Caco-2 (cell line): ENCODE results near the gene GMIP. TPM values are rescaled to one million over a fixed set of nuclear protein-coding genes. Genes with fewer than 3 reads are reported as not detected.
"Not testable (repeated sequence)": the region's sequence is repeated elsewhere in the genome, so short reads cannot be mapped to it uniquely, and the experiment has no call there.

Experiments used
- Bru-seq: library from RNA; stranded (reverse); fragments of 400-500 nt; gene quantifications from one replicate; lab custom pipeline; 2021; lab: Mats Ljungman, UMichigan
- BruChase-seq, 2 experiments: library from RNA; stranded (reverse); fragments of 400-500 nt; gene quantifications; one replicate each; lab custom pipeline; 2021; lab: Mats Ljungman, UMichigan
- BruUV-seq: library from RNA; stranded (reverse); fragments of 400-500 nt; replicated peaks from 2 replicates; lab custom pipeline; 2021; lab: Mats Ljungman, UMichigan
- CTCF ChIA-PET: fragments of 300-600 bp; sonication (Branson Sonifier 250); formaldehyde crosslinking; loops from one replicate; lab custom pipeline; 2022; ENCODE audit warnings: antibody characterized with exemption; lab: Charles Lee
- POLR2A ChIA-PET: fragments of 300-600 bp; sonication (Branson Sonifier 250); formaldehyde crosslinking; loops from one replicate; lab custom pipeline; 2022; ENCODE audit warnings: antibody characterized with exemption; lab: Charles Lee
- DNase-seq, 2 experiments: peaks; one replicate each; pipeline versions ENCODE4 v3.0.0 to v3.0.0-alpha.2; 2020 to 2022
- H3K27me3 ChIP-seq: replicated peaks from 2 replicates; pipeline ENCODE4 v1.6.0; 2011; ENCODE audit warnings: low read length; ENCODE audit not compliant: control insufficient read depth, insufficient read depth
- H3K36me3 ChIP-seq: 2 replicates; pipeline ENCODE4 v1.5.1; 2011; ENCODE audit warnings: low read length; ENCODE audit not compliant: control insufficient read depth, insufficient read depth
- H3K4me1 ChIP-seq: fragments of 250-450 bp; sonication (Bioruptor Pico); 2 replicates; pipeline ENCODE4 v1.5.1; 2020; ENCODE audit warnings: mild to moderate bottlenecking
- H3K4me3 ChIP-seq: 2 replicates; pipeline ENCODE4 v1.5.1; 2011; ENCODE audit warnings: low read depth, mild to moderate bottlenecking, control low read depth, low read length
- H3K9me3 ChIP-seq: fragments of 250-450 bp; sonication (Bioruptor Pico); 2 replicates; pipeline ENCODE4 v1.5.1; 2020; ENCODE audit warnings: mild to moderate bottlenecking, moderate library complexity
- H3K27ac Mint-ChIP-seq: one replicate; pipeline ENCODE4 v1.8.0; 2022; ENCODE audit warnings: mixed read lengths; ENCODE audit not compliant: unreplicated experiment
- H3K27me3 Mint-ChIP-seq: one replicate; pipeline ENCODE4 v1.8.0; 2022; ENCODE audit warnings: mixed read lengths; ENCODE audit not compliant: insufficient read depth, unreplicated experiment
- H3K36me3 Mint-ChIP-seq: one replicate; pipeline ENCODE4 v1.8.0; 2022; ENCODE audit warnings: mild to moderate bottlenecking, mixed read lengths; ENCODE audit not compliant: insufficient read depth, unreplicated experiment
- H3K4me1 Mint-ChIP-seq: one replicate; pipeline ENCODE4 v1.8.0; 2022; ENCODE audit warnings: low read depth, mixed read lengths; ENCODE audit not compliant: unreplicated experiment
- H3K4me3 Mint-ChIP-seq: one replicate; pipeline ENCODE4 v1.8.0; 2022; ENCODE audit warnings: mild to moderate bottlenecking, moderate library complexity, mixed read lengths; ENCODE audit not compliant: unreplicated experiment
- H3K9me3 Mint-ChIP-seq: one replicate; pipeline ENCODE4 v1.8.0; 2022; ENCODE audit warnings: mixed read lengths; ENCODE audit not compliant: unreplicated experiment
- CTCF ChIP-seq, 2 experiments: fragments of 200-600 bp in 1 of 2; IDR thresholded peaks; 1 replicate in 1 of 2; 2 replicates in 1 of 2; pipeline versions ENCODE4 v1.5.1 to v1.8.0; 2011 to 2022; ENCODE audit warnings: antibody characterized with exemption in 1 of 2, control low read depth in 1 of 2, inconsistent platforms in 1 of 2, low read depth in 1 of 2, low read length in 1 of 2, mild to moderate bottlenecking in 1 of 2, moderate library complexity in 1 of 2; ENCODE audit not compliant: insufficient read depth in 1 of 2, severe bottlenecking in 1 of 2, unreplicated experiment in 1 of 2
- intact Hi-C: fragments of 100-400 bp; cut with micrococcal nuclease; formaldehyde crosslinking; loops from one replicate; pipeline ENCODE4 v1.10.0; 2022; ENCODE audit not compliant: unreplicated experiment
- long read RNA-seq: library from polyadenylated mRNA; stranded (forward); transcript quantifications from one replicate; pipeline ENCODE4 v2.0.0, GENCODE V29; 2022
- total RNA-seq: library from RNA; stranded (reverse); gene quantifications from 2 replicates; pipeline ENCODE4 v1.2.3, GENCODE V29; 2022

The GMIP gene
- 8.6 and 10.4 TPM in 2 replicates for total RNA-seq
- percentile 45 among the genes with signal in this experiment for Bru-seq, nascent RNA
- BruChase-seq, experiment 1, labeled RNA remaining after a 2-hour chase, result percentile 45 among the genes with signal in this experiment
- BruChase-seq, experiment 2, labeled RNA remaining after a 6-hour chase, result percentile 51 among the genes with signal in this experiment
- long read RNA-seq, partial matches to known transcripts, result 2 of 10 reads
- long read RNA-seq, other reads (novel, unspliced or antisense), result 4 of 10 reads

GRCh38 chr19:19643158-19644053, at the start of gene GMIP:
Gene GMIP, minus strand, starts transcription at chr19:19643657. Its CDS starts 128 bp downstream, at chr19:19643529.
- Histone ChIP-seq H3K4me1 (0 out of 2 replicates have a peak, but pooled peaks cover 3% of the 10 kb centered on the region), H3K27me3 (no peaks in the 10 kb centered on the region), H3K9me3 (no peaks in the 10 kb centered on the region), H3K36me3 (no peaks in the 10 kb centered on the region; the same call in 1 of the 2 replicates), H3K4me3 (peak within 1 kb of the TSS; percentile 52)
- BruUV-seq, result no TSS peak
- Mint-ChIP-seq H3K27ac (peak within 1 kb of the TSS; percentile 95), H3K4me1 (peaks cover 7% of the 10 kb centered on the region), H3K36me3 (peaks cover 43% of the 10 kb centered on the region), H3K4me3 (peak within 1 kb of the TSS; percentile 87), H3K9me3 (no peaks in the 10 kb centered on the region), H3K27me3 (no peaks in the 10 kb centered on the region)
- intact Hi-C loops, result loop anchor here (1.0 kb wide), 2 partner anchors 15 to 111 kb away; partner anchors contain the start of gene LPAR2
- CTCF ChIA-PET, result interaction anchor here (1.0 to 1.5 kb wide), 4 partner anchors 15 to 114 kb away, joined by 3 to 15 read pairs (median 5); partner anchors contain the start of genes LPAR2 and YJEFN3
- POLR2A ChIA-PET, result no interaction called here
- peak; percentile 82 to 87 for DNase-seq
- TF ChIP-seq CTCF (IDR thresholded peaks at IDR 0.05; ENCODE audit: insufficient read depth in 1 of 2, low read depth in 1 of 2, low read length in 1 of 2, severe bottlenecking in 1 of 2, unreplicated experiment in 1 of 2), result peak; percentile 76 to 83

- H3K27me3 Mint-ChIP-seq, result no peaks in the 10 kb centered on the region
- no peak overlapping the region for H3K27ac Mint-ChIP-seq
- DNase-seq, result no peak
- BruUV-seq, result no TSS peak
- H3K36me3 ChIP-seq, result no peaks in the 10 kb centered on the region
- H3K4me3 ChIP-seq, result no peak overlapping the region
- no peaks in the 10 kb centered on the region; the same call in 1 of the 2 replicates for H3K9me3 ChIP-seq
- no peaks in the 10 kb centered on the region for H3K27me3 ChIP-seq
- POLR2A ChIA-PET, result interaction anchor here (0.6 kb wide), 1 partner anchor 42 kb away, joined by 4 read pairs; no protein-coding TSS in a partner anchor
- H3K4me1 ChIP-seq, result no peaks in the 10 kb centered on the region
- intact Hi-C loops, result no loop called here
- no peaks in the 10 kb centered on the region for H3K36me3 Mint-ChIP-seq
- H3K4me1 Mint-ChIP-seq, result no peaks in the 10 kb centered on the region
- TF ChIP-seq CTCF (IDR thresholded peaks at IDR 0.05; ENCODE audit: insufficient read depth in 1 of 2, low read depth in 1 of 2, low read length in 1 of 2, severe bottlenecking in 1 of 2, unreplicated experiment in 1 of 2), result no peak
- no peak overlapping the region for H3K4me3 Mint-ChIP-seq
- peaks cover 3% of the 10 kb centered on the region for H3K9me3 Mint-ChIP-seq
- CTCF ChIA-PET, result no interaction called here
These were observed 48.2 kb upstream of the GMIP start for GRCh38 chr19:19691683-19692082.

GRCh38 chr19:19689023-19689422, 45.6 kb upstream of the GMIP start:
- DNase-seq, CTCF ChIA-PET, H3K4me3 ChIP-seq, H3K27ac Mint-ChIP-seq, H3K27me3 Mint-ChIP-seq, H3K4me1 Mint-ChIP-seq, POLR2A ChIA-PET, H3K36me3 ChIP-seq, intact Hi-C loops, H3K36me3 Mint-ChIP-seq, H3K27me3 ChIP-seq, H3K9me3 ChIP-seq, H3K4me1 ChIP-seq, H3K4me3 Mint-ChIP-seq, BruUV-seq: not testable (repeated sequence)
- H3K9me3 Mint-ChIP-seq, result peaks cover 19% of the 10 kb centered on the region
